Mucosa of descending colon (tissue), 3 donors: ENCODE measurements around the gene USP28. TPM values are rescaled to one million over a fixed set of nuclear protein-coding genes. Genes with fewer than 3 reads are reported as not detected.
A peak's percentile ranks its signal among the peaks of the same experiment; 100 is the strongest.
"Not testable (repeated sequence)": the region's sequence is repeated elsewhere in the genome, so short reads cannot be mapped to it uniquely, and the experiment has no call there.

ENCODE experiments used
- ATAC-seq: fragments of 200-7000 bp; cut with Tn5 transposase; one replicate; pipeline ENCODE4 v1.9.1; 2020; ENCODE audit warnings: mild to moderate bottlenecking, moderate library complexity
- DNase-seq, 3 donors: peaks; one replicate each; pipeline ENCODE4 v3.0.0-alpha.2; 2020
- H3K36me3 ChIP-seq: fragments of 200-600 bp; one replicate; pipeline ENCODE4 v1.8.0; 2021; ENCODE audit warnings: low read depth, mild to moderate bottlenecking
- H3K4me1 ChIP-seq: fragments of 200-600 bp; one replicate; pipeline ENCODE4 v1.8.0; 2021; ENCODE audit warnings: low read depth, mild to moderate bottlenecking
- H3K4me3 ChIP-seq: fragments of 200-600 bp; one replicate; pipeline ENCODE4 v1.8.0; 2021; ENCODE audit warnings: mild to moderate bottlenecking
- H3K9me3 ChIP-seq: fragments of 200-600 bp; one replicate; pipeline ENCODE4 v1.8.0; 2021; ENCODE audit warnings: mild to moderate bottlenecking
- intact Hi-C, 2 donors: fragments of 100-400 bp; cut with DNase I in 1 of 2; cut with micrococcal nuclease in 1 of 2; formaldehyde crosslinking; loops; one replicate each; pipeline versions ENCODE4 v1.11.0 to v1.11.1; 2022; cut with DNase I, micrococcal nuclease
- total RNA-seq, 3 donors: library from RNA; stranded (reverse); fragmentation: NEBNext Ultra II Directional in 2 of 3; extraction: Animal tissue kit (Norgen Biotek cat#: 25700) in 2 of 3; gene quantifications; one replicate each; pipeline versions ENCODE4 v1.2.1 to v1.2.4, GENCODE V29; 2021 to 2023
- TF ChIP-seq, protein P1 (sequence below): fragments of 200-600 bp; IDR thresholded peaks from one replicate; pipeline ENCODE4 v1.8.0; 2022; ENCODE audit warnings: antibody characterized with exemption, mild to moderate bottlenecking
- donor health status: DM: no; HTN: no; CAD: no; lungs with moderate emphysema.
- donor health status: DM: no; HTN: no; CAD: no.
- donor health status: DM: no; HTN: yes; CAD: no.

USP28 gene
- total RNA-seq, 3 donors from 2014 or later: 17.1 to 33.7 (median 20.2) TPM

DNA sequence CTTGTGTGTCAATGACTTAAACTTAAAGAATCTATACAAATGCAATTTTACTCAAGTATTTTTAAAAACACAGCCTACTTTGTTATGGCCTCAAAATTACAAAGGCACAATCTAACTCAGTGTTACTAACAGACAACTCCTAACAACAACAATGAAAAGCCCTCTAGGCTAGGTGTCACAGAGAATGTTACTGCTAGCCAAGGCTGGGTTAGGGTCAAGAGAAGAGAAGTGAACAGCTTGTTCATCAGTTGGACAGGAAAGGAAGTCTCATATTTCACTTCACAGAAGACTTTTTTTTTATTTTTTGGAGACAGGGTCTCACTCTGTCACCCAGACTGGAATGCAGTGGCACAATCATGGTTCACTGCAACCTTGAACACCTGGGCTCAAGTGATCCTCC lies 69.7 kb downstream of the USP28 start:
- Histone ChIP-seq H3K4me3 (no peak overlapping the region), H3K9me3 (no peaks in the 10 kb centered on the region), H3K36me3 (no peaks in the 10 kb centered on the region), H3K4me1 (no peaks in the 10 kb centered on the region)
- ATAC-seq: no peak
- intact Hi-C loops: no loop called here
- TF ChIP-seq, protein P1, sequence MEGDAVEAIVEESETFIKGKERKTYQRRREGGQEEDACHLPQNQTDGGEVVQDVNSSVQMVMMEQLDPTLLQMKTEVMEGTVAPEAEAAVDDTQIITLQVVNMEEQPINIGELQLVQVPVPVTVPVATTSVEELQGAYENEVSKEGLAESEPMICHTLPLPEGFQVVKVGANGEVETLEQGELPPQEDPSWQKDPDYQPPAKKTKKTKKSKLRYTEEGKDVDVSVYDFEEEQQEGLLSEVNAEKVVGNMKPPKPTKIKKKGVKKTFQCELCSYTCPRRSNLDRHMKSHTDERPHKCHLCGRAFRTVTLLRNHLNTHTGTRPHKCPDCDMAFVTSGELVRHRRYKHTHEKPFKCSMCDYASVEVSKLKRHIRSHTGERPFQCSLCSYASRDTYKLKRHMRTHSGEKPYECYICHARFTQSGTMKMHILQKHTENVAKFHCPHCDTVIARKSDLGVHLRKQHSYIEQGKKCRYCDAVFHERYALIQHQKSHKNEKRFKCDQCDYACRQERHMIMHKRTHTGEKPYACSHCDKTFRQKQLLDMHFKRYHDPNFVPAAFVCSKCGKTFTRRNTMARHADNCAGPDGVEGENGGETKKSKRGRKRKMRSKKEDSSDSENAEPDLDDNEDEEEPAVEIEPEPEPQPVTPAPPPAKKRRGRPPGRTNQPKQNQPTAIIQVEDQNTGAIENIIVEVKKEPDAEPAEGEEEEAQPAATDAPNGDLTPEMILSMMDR: no peak
- no peak for DNase-seq

DNA sequence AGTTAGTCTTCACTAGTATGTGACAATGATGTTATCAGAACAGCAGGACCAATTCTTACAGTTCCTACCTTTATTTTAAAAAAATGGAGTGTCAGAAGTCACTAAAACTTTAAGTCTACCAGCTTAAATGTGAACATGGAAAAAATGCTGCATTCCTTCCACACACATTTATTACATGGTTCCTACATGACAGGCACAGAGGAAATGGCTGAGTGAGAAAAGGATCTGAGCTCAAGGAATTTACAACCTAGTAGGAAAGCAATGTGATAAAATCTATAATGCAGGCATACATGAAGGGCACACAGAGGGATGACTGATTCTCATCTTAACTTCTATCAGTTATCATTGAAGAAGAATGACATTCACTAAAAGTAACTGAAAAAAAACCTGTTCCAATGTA lies 72.8 kb downstream of the USP28 start:
- TF ChIP-seq, protein P1: no peak
- Histone ChIP-seq H3K9me3 (no peaks in the 10 kb centered on the region), H3K4me3 (no peak overlapping the region), H3K4me1 (no peaks in the 10 kb centered on the region), H3K36me3 (no peaks in the 10 kb centered on the region)
- ATAC-seq: no peak
- intact Hi-C loops: no loop called here
- DNase-seq: no peak

DNA sequence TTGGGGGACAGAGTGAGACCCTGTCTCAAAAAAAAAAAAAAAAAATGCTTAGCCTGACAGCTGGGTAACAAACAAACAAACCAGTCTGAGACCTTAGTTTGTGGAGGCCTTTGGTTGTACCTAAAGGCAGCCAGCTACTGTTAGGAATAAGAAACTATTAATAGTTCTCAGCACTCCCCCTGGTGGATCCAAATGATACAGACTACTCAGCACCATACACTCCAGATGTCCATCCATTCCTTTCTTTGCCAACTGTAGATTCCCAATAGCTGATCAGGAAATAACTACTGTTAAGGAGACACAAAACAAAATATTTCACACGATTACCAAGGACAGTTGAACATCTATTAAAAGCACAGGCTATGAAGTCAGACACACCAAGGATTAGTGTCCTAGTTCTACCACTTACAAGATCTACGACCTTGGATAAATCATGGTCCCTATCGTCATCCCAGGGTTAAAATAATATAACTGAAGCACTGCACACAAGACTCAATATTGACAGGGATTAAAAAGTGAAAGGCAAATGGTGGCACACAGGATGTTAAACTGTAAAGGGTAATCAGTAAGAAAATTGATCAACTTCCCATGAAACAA lies 78.6 kb downstream of the USP28 start:
- Histone ChIP-seq H3K4me1 (no peaks in the 10 kb centered on the region), H3K36me3 (no peaks in the 10 kb centered on the region), H3K9me3 (no peaks in the 10 kb centered on the region), H3K4me3 (no peak overlapping the region)
- peak in 1 of 3 donors; percentile 61 for DNase-seq
- intact Hi-C loops: no loop called here
- ATAC-seq: peak; percentile 73
- TF ChIP-seq, protein P1: peak; percentile 24

DNA sequence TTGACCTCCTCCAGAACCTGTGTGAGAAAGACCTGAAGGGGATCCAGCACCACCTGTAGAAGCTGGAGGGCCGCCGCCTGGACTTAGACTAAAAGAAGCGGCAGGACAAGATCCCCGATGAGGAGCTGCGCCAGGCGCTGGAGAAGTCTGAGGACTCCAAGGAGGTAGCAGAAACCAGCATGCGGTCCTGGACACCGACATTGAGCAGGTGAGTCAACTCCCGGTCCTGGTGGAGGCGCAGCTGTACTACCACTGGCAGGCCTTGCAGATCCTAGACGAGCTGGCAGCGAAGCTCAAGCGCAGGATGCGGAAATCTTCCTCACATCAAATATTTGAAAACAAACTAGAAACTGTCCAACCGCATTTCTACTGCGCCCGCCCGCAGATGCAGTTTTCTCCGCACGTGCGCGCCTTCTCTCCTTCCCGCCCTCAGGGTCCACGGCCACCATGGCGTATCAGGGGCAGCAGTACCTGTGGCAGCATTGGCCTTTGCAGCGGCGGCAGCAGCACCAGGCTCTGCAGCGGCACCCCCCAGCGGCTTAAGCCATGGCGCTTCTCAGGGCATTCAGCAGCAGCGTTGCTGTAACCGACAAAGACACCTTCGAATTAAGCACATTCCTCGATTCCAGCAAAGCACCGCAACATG lies 85.6 kb downstream of the USP28 start:
- DNase-seq (no peak), ATAC-seq (no peak)
- Histone ChIP-seq H3K9me3 (no peaks in the 10 kb centered on the region), H3K4me1 (no peaks in the 10 kb centered on the region), H3K4me3 (no peak overlapping the region), H3K36me3 (no peaks in the 10 kb centered on the region)
- intact Hi-C loops: no loop called here
- TF ChIP-seq, protein P1: no peak

DNA sequence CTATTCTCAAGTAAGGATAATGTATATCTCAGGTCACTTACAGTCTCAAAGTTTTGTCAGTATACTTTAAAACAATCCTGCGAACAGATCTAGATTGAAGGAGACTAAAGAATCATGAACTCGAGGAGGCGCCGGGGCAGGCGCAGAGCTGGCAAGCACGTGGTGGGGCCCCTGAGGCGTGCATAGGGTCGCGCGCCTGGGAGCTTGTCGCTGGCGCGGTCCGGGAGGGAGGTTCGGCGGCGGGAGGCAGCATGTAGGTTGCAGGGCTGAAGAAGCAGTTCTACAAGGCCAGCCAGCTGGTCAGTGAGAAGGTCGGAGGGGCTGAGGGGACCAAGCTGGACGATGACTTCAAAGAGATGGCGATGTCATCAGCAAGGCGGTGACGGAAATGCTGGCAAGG lies 86.4 kb downstream of the USP28 start:
- ATAC-seq, H3K9me3 ChIP-seq, H3K4me1 ChIP-seq, intact Hi-C loops, H3K4me3 ChIP-seq, DNase-seq, H3K36me3 ChIP-seq: not testable (repeated sequence)

DNA sequence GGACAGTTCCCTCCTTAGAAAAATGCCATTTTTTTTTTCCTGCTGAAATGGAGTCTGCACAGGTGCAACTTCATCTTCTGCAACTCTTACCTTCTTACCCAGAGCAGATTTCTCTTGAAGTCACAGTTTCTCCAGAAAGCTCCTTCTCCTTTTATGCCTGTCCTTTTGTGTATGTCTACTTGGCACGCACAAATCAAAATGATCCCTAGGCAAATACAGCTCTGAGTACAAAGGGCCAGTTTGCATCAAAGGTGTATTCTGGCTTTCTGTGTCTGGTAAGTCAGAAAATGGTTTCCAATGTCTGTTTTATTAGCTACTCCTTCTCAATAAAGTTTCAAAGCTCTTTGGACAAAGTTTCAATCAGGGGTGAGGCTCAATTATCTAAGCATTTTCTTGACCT lies 93.2 kb downstream of the USP28 start:
- Histone ChIP-seq H3K9me3 (no peaks in the 10 kb centered on the region), H3K36me3 (no peaks in the 10 kb centered on the region), H3K4me3 (no peak overlapping the region), H3K4me1 (no peaks in the 10 kb centered on the region)
- TF ChIP-seq, protein P1: no peak
- no peak for DNase-seq
- intact Hi-C loops: no loop called here
- no peak for ATAC-seq
